PC-3 (cell line): ENCODE measurements around the gene TLR5. TPM values are rescaled to one million over a fixed set of nuclear protein-coding genes. Genes with fewer than 3 reads are reported as not detected.

Experiments
- ATAC-seq: fragments of 200-7000 bp; cut with Tn5 transposase; 2 replicates; pipeline ENCODE4 v1.9.1; 2020; ENCODE audit warnings: mild to moderate bottlenecking, moderate library complexity
- BruUV-seq: library from RNA; stranded (reverse); fragments of 400-500 nt; replicated peaks from 2 replicates; lab custom pipeline; 2021; lab: Mats Ljungman, UMichigan
- CTCF ChIA-PET: fragments of 300-600 bp; sonication (Branson Sonifier 250); formaldehyde crosslinking; loops from one replicate; lab custom pipeline; 2022; ENCODE audit warnings: antibody characterized with exemption; lab: Charles Lee
- POLR2A ChIA-PET: fragments of 300-600 bp; sonication (Branson Sonifier 250); formaldehyde crosslinking; loops from one replicate; lab custom pipeline; 2022; ENCODE audit warnings: antibody characterized with exemption; ENCODE audit not compliant: unreplicated experiment; lab: Charles Lee
- DNase-seq: peaks from one replicate; pipeline ENCODE4 v3.0.0-alpha.2; 2015
- H2AFZ ChIP-seq: fragments of 300-600 bp; sonication (generic); 2 replicates; pipeline ENCODE4 v1.6.0; 2016; ENCODE audit warnings: antibody characterized with exemption, low read length
- H3F3A ChIP-seq: fragments of 300-600 bp; sonication (generic); one replicate; pipeline ENCODE4 v1.6.0; 2017; ENCODE audit warnings: antibody characterized with exemption, low read length, control low read depth, mild to moderate bottlenecking; ENCODE audit not compliant: unreplicated experiment
- H3K27ac ChIP-seq: fragments of 300-600 bp; sonication (generic); 2 replicates; pipeline ENCODE4 v1.5.1; 2016; ENCODE audit warnings: mild to moderate bottlenecking, low read length
- H3K27me3 ChIP-seq: fragments of 300-600 bp; sonication (generic); 2 replicates; pipeline ENCODE4 v1.6.1; 2016; ENCODE audit warnings: low read length, mixed read lengths
- H3K36me3 ChIP-seq: fragments of 300-600 bp; sonication (generic); 2 replicates; pipeline ENCODE4 v1.6.1; 2016; ENCODE audit warnings: low read depth, mixed run types, low read length, mixed read lengths
- H3K4me1 ChIP-seq: fragments of 300-600 bp; sonication (generic); 2 replicates; pipeline ENCODE4 v1.5.1; 2016; ENCODE audit warnings: low read length; ENCODE audit not compliant: insufficient read depth
- H3K4me2 ChIP-seq: fragments of 300-600 bp; sonication (generic); 2 replicates; pipeline ENCODE4 v1.6.0; 2016; ENCODE audit warnings: low read length
- H3K4me3 ChIP-seq: fragments of 300-600 bp; sonication (generic); 2 replicates; pipeline ENCODE4 v1.5.1; 2016; ENCODE audit warnings: mild to moderate bottlenecking, low read length, mixed read lengths
- H3K79me2 ChIP-seq: fragments of 300-600 bp; sonication (generic); 2 replicates; pipeline ENCODE4 v1.6.1; 2017; ENCODE audit warnings: low read length, mixed read lengths
- H3K9ac ChIP-seq: fragments of 300-600 bp; sonication (generic); 2 replicates; pipeline ENCODE4 v1.6.0; 2016; ENCODE audit warnings: mild to moderate bottlenecking, low read length
- H3K9me2 ChIP-seq: fragments of 300-600 bp; sonication (generic); replicated peaks from 2 replicates; pipeline ENCODE4 v1.6.1; 2016; ENCODE audit warnings: mixed run types, low read length, mixed read lengths
- H3K9me3 ChIP-seq: fragments of 300-600 bp; sonication (generic); 2 replicates; pipeline ENCODE4 v1.6.1; 2016; ENCODE audit warnings: low read length, mixed read lengths
- H4K20me1 ChIP-seq: fragments of 300-600 bp; sonication (generic); 2 replicates; pipeline ENCODE4 v1.6.1; 2016; ENCODE audit warnings: low read length, mixed read lengths
- EZH2 ChIP-seq: fragments of 300-600 bp; sonication (generic); IDR thresholded peaks from one replicate; pipeline ENCODE4 v1.6.1; 2017; ENCODE audit warnings: antibody characterized with exemption, mild to moderate bottlenecking, low read length; ENCODE audit not compliant: unreplicated experiment
- EZH2phosphoT487 ChIP-seq: fragments of 300-600 bp; sonication (generic); IDR thresholded peaks from 2 replicates; pipeline ENCODE4 v1.6.1; 2018; ENCODE audit warnings: mild to moderate bottlenecking, antibody characterized with exemption, low read length, borderline replicate concordance
- intact Hi-C: fragments of 100-400 bp; cut with micrococcal nuclease; formaldehyde crosslinking; loops from 2 replicates; pipeline ENCODE4 v1.9.0; 2023
- total RNA-seq: library from RNA; depleted of rRNA; stranded (reverse); fragments of >200 nt; gene quantifications from 2 replicates; pipeline ENCODE4 v1.2.3, GENCODE V29; 2014
- TF ChIP-seq, protein P1 (sequence below): fragments of 300-600 bp; sonication (generic); conservative IDR thresholded peaks from 2 replicates; pipeline ENCODE4 v1.5.1; 2017; ENCODE audit warnings: antibody characterized with exemption, low read depth, mild to moderate bottlenecking, low read length

TLR5 gene
- total RNA-seq, 1 experiment from 2014 or later, result 1.2 TPM

DNA sequence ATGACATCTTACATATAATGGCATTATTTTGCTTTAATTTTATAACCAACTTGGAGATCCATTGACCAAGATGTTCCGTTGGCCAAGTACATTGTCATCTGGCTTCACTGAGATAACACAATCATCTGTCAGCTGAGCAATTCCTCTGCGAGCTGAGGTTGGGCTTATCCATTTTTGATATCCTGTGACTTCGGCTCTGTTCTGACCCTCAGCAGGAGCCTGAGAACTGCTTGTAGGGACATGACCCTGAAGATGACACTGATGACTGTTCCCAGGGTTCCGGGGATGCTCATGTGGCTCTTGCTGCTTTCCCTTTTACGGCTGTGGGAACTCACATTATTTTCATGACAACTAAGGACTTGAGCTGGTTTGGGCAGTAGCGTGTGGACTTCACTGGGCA, 51.2 kb downstream of the TLR5 start:
- Histone ChIP-seq H3K9me2 (no peaks in the 10 kb centered on the region), H3K4me3 (no peak overlapping the region), H3K4me2 (no peak overlapping the region), H3K27ac (no peak overlapping the region), H4K20me1 (no peaks in the 10 kb centered on the region), H3K36me3 (no peaks in the 10 kb centered on the region), H3K27me3 (0 out of 2 replicates have a peak, but pooled peaks cover 8% of the 10 kb centered on the region), H3F3A (no peaks in the 10 kb centered on the region), H2AFZ (no peak overlapping the region), H3K4me1 (no peaks in the 10 kb centered on the region), H3K9ac (no peak overlapping the region), H3K9me3 (no peaks in the 10 kb centered on the region), H3K79me2 (no peaks in the 10 kb centered on the region)
- ChIA-PET POLR2A (no interaction called here), CTCF (no interaction called here)
- TF ChIP-seq, protein P1, sequence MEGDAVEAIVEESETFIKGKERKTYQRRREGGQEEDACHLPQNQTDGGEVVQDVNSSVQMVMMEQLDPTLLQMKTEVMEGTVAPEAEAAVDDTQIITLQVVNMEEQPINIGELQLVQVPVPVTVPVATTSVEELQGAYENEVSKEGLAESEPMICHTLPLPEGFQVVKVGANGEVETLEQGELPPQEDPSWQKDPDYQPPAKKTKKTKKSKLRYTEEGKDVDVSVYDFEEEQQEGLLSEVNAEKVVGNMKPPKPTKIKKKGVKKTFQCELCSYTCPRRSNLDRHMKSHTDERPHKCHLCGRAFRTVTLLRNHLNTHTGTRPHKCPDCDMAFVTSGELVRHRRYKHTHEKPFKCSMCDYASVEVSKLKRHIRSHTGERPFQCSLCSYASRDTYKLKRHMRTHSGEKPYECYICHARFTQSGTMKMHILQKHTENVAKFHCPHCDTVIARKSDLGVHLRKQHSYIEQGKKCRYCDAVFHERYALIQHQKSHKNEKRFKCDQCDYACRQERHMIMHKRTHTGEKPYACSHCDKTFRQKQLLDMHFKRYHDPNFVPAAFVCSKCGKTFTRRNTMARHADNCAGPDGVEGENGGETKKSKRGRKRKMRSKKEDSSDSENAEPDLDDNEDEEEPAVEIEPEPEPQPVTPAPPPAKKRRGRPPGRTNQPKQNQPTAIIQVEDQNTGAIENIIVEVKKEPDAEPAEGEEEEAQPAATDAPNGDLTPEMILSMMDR, result no peak
- TF ChIP-seq EZH2 (no peak), EZH2phosphoT487 (no peak)
- intact Hi-C loops, result no loop called here
- ATAC-seq (no peak), DNase-seq (no peak)
- BruUV-seq, result no TSS peak

DNA sequence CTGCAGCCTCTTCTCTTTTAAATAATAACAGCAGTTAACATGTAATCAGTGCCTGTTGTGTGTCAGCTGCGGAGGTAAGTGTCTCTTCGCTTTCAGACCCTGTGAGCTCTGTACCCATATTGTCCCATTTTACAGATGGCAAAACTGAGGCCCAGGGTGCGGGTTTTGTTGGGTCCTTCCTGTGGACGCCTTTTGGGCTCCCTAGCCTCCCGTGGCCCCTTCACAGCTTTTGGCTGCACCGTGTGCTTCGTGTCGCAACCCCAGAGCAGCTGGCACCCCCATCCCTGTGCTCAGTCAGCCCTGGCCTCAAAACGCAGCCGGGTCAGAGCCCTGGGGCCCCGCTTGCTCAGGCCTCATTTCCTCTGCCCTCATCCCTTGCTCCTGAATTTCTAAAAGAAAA, 53.8 kb downstream of the TLR5 start:
- no peak for DNase-seq
- H3K4me1 ChIP-seq, result no peaks in the 10 kb centered on the region
- no peak overlapping the region for H3K4me3 ChIP-seq
- H3K4me2 ChIP-seq, result no peak overlapping the region
- TF ChIP-seq, protein P1, result no peak
- no peak for TF ChIP-seq EZH2
- no peak for TF ChIP-seq EZH2phosphoT487
- no peak overlapping the region for H2AFZ ChIP-seq
- 0 out of 2 replicates have a peak, but pooled peaks cover 8% of the 10 kb centered on the region for H3K27me3 ChIP-seq
- intact Hi-C loops, result loop anchor here (10.0 kb wide), 1 partner anchor 624 kb away; no protein-coding TSS in a partner anchor
- H3K79me2 ChIP-seq, result no peaks in the 10 kb centered on the region
- no peak overlapping the region for H3K27ac ChIP-seq
- no peaks in the 10 kb centered on the region for H3F3A ChIP-seq
- CTCF ChIA-PET, result interaction anchor here (1.4 to 1.7 kb wide), 3 partner anchors 8 to 45 kb away, joined by 10 to 18 read pairs (median 11); no protein-coding TSS in a partner anchor
- no peaks in the 10 kb centered on the region for H3K9me2 ChIP-seq
- ATAC-seq, result no peak
- H3K9me3 ChIP-seq, result no peaks in the 10 kb centered on the region
- POLR2A ChIA-PET, result no interaction called here
- no peaks in the 10 kb centered on the region for H4K20me1 ChIP-seq
- no peaks in the 10 kb centered on the region for H3K36me3 ChIP-seq
- no TSS peak for BruUV-seq
- H3K9ac ChIP-seq, result no peak overlapping the region

DNA sequence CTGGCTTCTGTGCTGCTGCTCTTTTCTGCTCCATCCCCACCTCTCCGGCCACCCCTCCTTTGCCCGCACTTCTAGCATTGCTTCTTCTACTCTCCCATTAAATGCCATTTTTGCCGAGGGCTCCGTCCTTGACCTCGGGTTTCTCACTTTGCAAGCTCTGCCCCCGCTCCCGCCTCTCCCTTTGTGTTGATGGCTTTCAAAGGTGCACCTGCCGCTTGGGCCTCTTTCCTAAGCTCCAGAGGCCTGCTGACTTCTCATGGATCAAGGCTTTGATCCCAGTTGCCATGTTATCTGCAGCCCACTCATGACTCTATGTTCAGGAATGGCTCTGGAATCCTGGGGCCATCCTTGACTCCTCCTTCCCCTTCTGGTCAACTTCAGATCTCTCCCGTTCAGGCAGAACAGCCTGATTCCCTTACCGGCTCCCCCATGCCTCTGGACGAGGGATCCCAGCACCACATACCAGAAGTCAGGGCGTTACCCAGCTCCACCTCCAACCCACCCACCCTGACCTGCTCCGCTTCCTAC, 54.3 kb downstream of the TLR5 start:
- intact Hi-C loops, result loop anchor here (10.0 kb wide), 1 partner anchor 624 kb away; no protein-coding TSS in a partner anchor
- Histone ChIP-seq H3F3A (no peaks in the 10 kb centered on the region), H3K9me2 (no peaks in the 10 kb centered on the region), H3K4me2 (no peak overlapping the region), H4K20me1 (no peaks in the 10 kb centered on the region), H2AFZ (no peak overlapping the region), H3K79me2 (no peaks in the 10 kb centered on the region), H3K27me3 (0 out of 2 replicates have a peak, but pooled peaks cover 8% of the 10 kb centered on the region), H3K9me3 (no peaks in the 10 kb centered on the region), H3K9ac (no peak overlapping the region), H3K27ac (no peak overlapping the region), H3K36me3 (no peaks in the 10 kb centered on the region), H3K4me1 (no peaks in the 10 kb centered on the region), H3K4me3 (no peak overlapping the region)
- ChIA-PET CTCF (no interaction called here), POLR2A (no interaction called here)
- no peak for DNase-seq
- TF ChIP-seq, protein P1, result no peak
- TF ChIP-seq EZH2phosphoT487, result no peak
- TF ChIP-seq EZH2, result no peak
- no peak for ATAC-seq
- no TSS peak for BruUV-seq
